A673 (cell line): Measurements from ENCODE around the gene ELP5.

ENCODE experiments used
- EZH2 ChIP-seq: fragments of 200-600 bp; sonication (generic); IDR thresholded peaks from 2 replicates; pipeline ENCODE4 v1.6.1; 2017; ENCODE audit warnings: borderline replicate concordance, low read depth, mild to moderate bottlenecking, mixed read lengths, antibody characterized with exemption, low read length; ENCODE audit not compliant: poor library complexity, severe bottlenecking
- TF ChIP-seq, protein P1 (sequence below): fragments of 300-800, 200-600 bp; sonication (generic); conservative IDR thresholded peaks from 2 replicates; pipeline ENCODE4 v1.5.1; 2017; ENCODE audit warnings: low read depth, mild to moderate bottlenecking, antibody characterized with exemption, low read length, moderate library complexity, mixed read lengths

DNA sequence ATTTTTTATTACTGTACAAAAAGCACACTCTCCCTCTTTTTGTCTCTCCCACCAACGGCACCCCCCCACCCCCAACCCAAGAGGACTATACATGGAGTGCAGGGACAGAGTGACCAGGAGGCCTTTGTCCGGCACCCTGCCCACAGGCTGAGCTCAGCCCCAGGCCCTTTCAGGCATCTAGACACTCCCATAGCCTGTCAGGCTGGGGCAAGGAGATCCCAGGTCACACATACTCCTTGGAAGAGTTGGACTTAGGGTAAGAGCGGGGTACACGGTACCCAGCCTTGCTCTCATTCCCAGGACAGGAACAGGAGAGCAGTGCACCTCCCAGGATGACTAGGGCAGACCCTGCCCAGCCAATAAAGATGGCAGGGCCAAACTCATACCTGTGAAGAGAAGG, 8.1 kb downstream of the ELP5 start:
- no peak for TF ChIP-seq EZH2
- TF ChIP-seq, protein P1, sequence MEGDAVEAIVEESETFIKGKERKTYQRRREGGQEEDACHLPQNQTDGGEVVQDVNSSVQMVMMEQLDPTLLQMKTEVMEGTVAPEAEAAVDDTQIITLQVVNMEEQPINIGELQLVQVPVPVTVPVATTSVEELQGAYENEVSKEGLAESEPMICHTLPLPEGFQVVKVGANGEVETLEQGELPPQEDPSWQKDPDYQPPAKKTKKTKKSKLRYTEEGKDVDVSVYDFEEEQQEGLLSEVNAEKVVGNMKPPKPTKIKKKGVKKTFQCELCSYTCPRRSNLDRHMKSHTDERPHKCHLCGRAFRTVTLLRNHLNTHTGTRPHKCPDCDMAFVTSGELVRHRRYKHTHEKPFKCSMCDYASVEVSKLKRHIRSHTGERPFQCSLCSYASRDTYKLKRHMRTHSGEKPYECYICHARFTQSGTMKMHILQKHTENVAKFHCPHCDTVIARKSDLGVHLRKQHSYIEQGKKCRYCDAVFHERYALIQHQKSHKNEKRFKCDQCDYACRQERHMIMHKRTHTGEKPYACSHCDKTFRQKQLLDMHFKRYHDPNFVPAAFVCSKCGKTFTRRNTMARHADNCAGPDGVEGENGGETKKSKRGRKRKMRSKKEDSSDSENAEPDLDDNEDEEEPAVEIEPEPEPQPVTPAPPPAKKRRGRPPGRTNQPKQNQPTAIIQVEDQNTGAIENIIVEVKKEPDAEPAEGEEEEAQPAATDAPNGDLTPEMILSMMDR, result no peak
